Measurements from ENCODE around the gene CYGB.

CYGB gene

DNA sequence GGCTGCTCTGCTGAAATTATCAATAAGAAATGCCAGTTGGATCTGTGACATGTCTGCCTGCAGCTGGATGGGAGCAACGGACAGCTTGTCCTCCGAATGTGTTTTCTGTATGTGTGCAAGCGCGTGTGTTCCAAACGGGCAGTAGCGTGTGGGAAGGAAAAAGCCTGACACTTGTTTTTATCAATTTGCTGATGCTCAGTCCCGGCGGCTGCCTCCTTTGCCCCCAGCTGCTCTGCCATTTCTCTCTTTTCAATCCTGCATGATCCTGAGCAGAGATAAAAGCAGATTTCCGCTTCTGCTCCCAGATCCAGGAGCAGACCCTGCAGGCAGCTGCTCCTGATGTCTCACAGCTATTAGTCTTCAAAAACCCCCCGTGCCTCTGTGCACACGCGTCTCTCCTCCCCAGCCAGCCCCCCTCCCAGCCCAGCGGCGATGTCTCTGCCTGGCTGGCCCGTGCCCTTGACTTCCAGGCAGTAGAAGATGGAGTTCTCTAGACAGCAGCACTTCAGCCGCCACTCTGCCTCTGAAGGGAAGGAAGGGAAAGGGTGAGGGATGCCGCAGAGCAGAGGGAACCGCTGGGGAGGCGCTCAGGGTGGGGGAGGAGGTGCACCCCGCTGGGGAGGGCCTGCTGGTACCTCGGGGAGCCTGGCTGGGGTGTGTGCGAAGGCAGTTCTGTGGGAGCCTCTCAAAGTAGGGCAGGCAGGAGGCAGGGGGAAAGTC lies 6.5 kb upstream of the CYGB start:
- Histone ChIP-seq H3K27me3 (ENCODE audit: control insufficient read depth, insufficient read depth, low read length, poor library complexity, severe bottlenecking) (peaks cover 23% of the 10 kb centered on the region), H3K4me1 (ENCODE audit: control insufficient read depth, insufficient read depth, low read length) (peaks cover 45% of the 10 kb centered on the region), H3K4me3 (ENCODE audit: insufficient read depth, low read depth, low read length) (no peak overlapping the region), H3K36me3 (ENCODE audit: control insufficient read depth, insufficient read depth, low read length) (no peaks in the 10 kb centered on the region), H3K27ac (ENCODE audit: insufficient read depth, low read depth, low read length, poor library complexity, severe bottlenecking) (no peak overlapping the region), H3K9me3 (ENCODE audit: control insufficient read depth, low read length) (no peaks in the 10 kb centered on the region)
- WGBS, 2 experiments = 46 to 50% methylated on average over 22 of the region's 22 CpGs

DNA sequence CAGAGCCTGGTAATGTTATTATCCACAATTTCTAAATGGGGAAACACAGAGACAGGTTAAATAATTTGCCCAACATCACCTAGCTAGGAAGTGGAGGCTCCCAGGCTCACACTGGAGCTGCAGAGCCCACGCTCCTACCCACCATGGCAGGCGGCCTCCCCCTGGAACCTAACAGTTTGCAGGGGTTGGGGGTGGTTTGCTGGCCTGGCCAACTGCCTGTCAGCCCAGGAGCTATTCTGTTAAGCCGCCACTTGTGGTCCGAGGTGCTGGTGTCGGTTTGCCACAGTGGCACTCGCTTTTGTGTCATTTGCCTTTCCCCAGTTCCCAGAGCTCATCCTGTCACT lies 5.9 kb upstream of the CYGB start:
- Histone ChIP-seq H3K9me3 (ENCODE audit: control insufficient read depth, low read length) (no peaks in the 10 kb centered on the region), H3K27me3 (ENCODE audit: control insufficient read depth, insufficient read depth, low read length, poor library complexity, severe bottlenecking) (peaks cover 29% of the 10 kb centered on the region), H3K36me3 (ENCODE audit: control insufficient read depth, insufficient read depth, low read length) (no peaks in the 10 kb centered on the region), H3K27ac (ENCODE audit: insufficient read depth, low read depth, low read length, poor library complexity, severe bottlenecking) (no peak overlapping the region), H3K4me1 (ENCODE audit: control insufficient read depth, insufficient read depth, low read length) (peaks cover 50% of the 10 kb centered on the region), H3K4me3 (ENCODE audit: insufficient read depth, low read depth, low read length) (no peak overlapping the region)
- 48 to 51% methylated on average over 6 of the region's 6 CpGs for WGBS, 2 experiments

DNA sequence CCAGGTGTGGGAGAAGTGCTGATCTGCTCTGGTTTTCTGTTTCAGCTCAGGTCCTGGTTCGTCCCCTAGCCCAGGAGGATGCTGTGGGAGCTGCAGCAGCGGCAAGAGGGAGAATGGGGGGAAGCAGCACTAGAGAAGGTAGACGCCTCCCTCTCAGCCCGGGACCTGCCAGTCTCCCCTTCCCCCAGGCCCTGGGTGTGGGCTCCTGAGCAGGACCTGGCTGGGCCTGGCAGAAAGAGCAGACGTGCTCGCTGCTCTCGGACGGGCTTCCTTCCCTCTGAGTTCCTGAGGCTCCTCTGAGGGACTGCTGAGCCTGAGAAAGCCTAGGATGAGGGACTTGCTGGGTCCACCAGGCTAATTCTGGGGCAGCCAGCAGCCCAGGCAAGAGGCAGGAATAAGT lies 5.5 kb upstream of the CYGB start:
- Histone ChIP-seq H3K4me1 (ENCODE audit: control insufficient read depth, insufficient read depth, low read length) (peaks cover 55% of the 10 kb centered on the region), H3K27ac (ENCODE audit: insufficient read depth, low read depth, low read length, poor library complexity, severe bottlenecking) (no peak overlapping the region), H3K36me3 (ENCODE audit: control insufficient read depth, insufficient read depth, low read length) (no peaks in the 10 kb centered on the region), H3K9me3 (ENCODE audit: control insufficient read depth, low read length) (no peaks in the 10 kb centered on the region), H3K27me3 (ENCODE audit: control insufficient read depth, insufficient read depth, low read length, poor library complexity, severe bottlenecking) (peaks cover 33% of the 10 kb centered on the region), H3K4me3 (ENCODE audit: insufficient read depth, low read depth, low read length) (no peak overlapping the region)
- 72 to 79% methylated on average over 8 of the region's 8 CpGs for WGBS, 2 experiments

DNA sequence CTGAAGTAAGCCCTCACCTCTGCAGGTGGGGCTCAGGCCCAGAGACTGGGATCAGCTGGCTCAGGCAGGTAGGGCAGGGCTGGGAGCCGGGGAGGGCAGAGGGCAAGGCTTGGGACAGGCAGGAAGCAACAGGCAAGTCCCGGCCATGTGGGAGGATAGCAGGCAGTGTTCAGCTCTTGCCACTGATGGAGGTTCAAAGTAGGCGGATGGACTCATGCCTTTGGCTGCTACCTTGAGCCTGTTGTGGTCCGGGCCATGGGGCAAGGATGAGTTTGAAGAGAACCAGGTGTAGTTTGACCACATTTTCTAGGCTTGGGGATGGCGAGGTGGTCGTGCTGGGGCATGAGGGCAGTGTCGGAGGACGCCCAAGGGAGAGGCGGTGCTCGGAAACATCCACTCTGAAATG lies 5.1 kb upstream of the CYGB start:
- H3K27me3 ChIP-seq (ENCODE audit: control insufficient read depth, insufficient read depth, low read length, poor library complexity, severe bottlenecking) = peaks cover 38% of the 10 kb centered on the region
- no peaks in the 10 kb centered on the region for H3K9me3 ChIP-seq (ENCODE audit: control insufficient read depth, low read length)
- H3K36me3 ChIP-seq (ENCODE audit: control insufficient read depth, insufficient read depth, low read length) = no peaks in the 10 kb centered on the region
- H3K4me3 ChIP-seq (ENCODE audit: insufficient read depth, low read depth, low read length) = no peak overlapping the region
- 87 to 90% methylated on average over 10 of the region's 10 CpGs for WGBS, 2 experiments
- no peak overlapping the region for H3K27ac ChIP-seq (ENCODE audit: insufficient read depth, low read depth, low read length, poor library complexity, severe bottlenecking)
- peaks cover 55% of the 10 kb centered on the region for H3K4me1 ChIP-seq (ENCODE audit: control insufficient read depth, insufficient read depth, low read length)

DNA sequence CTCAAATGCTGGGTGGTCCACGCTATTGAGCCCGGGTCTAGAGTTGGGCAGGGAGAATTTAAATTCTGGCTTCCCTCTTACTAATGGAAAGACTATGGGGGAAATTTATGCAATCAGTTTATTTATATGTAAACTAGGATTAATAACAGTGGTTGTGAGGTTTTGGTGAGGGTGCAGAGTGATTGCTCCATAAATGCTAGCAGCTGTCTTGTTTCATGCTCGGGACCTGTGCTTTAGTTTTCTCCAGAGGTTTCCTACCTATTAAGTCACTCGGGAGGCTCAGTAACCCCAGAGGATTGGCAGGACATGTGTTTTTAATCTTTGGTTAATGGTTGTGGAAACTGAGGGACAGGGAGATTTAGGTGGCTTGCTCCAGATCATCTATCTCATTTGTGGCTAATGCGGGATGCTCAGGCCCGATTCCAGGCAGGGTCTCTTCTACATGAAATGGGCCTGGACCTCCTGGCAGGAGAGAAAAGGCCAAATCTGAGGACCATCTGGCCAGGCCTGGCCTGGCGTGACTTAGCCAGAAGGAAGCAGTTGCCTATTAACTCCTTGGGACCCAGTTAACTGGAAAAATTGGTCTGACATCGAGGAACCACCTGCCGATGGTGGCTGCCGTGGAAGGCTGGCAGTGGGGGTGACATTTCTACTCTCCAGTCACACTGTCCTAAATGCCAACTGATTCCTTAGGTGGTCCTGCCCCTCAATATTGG lies 4.4 kb upstream of the CYGB start:
- peaks cover 52% of the 10 kb centered on the region for H3K4me1 ChIP-seq (ENCODE audit: control insufficient read depth, insufficient read depth, low read length)
- H3K36me3 ChIP-seq (ENCODE audit: control insufficient read depth, insufficient read depth, low read length) = no peaks in the 10 kb centered on the region
- H3K27me3 ChIP-seq (ENCODE audit: control insufficient read depth, insufficient read depth, low read length, poor library complexity, severe bottlenecking) = peaks cover 44% of the 10 kb centered on the region
- H3K27ac ChIP-seq (ENCODE audit: insufficient read depth, low read depth, low read length, poor library complexity, severe bottlenecking) = no peak overlapping the region
- H3K9me3 ChIP-seq (ENCODE audit: control insufficient read depth, low read length) = no peaks in the 10 kb centered on the region
- no peak overlapping the region for H3K4me3 ChIP-seq (ENCODE audit: insufficient read depth, low read depth, low read length)
- WGBS, 2 experiments = 92 to 93% methylated on average over 10 of the region's 10 CpGs

DNA sequence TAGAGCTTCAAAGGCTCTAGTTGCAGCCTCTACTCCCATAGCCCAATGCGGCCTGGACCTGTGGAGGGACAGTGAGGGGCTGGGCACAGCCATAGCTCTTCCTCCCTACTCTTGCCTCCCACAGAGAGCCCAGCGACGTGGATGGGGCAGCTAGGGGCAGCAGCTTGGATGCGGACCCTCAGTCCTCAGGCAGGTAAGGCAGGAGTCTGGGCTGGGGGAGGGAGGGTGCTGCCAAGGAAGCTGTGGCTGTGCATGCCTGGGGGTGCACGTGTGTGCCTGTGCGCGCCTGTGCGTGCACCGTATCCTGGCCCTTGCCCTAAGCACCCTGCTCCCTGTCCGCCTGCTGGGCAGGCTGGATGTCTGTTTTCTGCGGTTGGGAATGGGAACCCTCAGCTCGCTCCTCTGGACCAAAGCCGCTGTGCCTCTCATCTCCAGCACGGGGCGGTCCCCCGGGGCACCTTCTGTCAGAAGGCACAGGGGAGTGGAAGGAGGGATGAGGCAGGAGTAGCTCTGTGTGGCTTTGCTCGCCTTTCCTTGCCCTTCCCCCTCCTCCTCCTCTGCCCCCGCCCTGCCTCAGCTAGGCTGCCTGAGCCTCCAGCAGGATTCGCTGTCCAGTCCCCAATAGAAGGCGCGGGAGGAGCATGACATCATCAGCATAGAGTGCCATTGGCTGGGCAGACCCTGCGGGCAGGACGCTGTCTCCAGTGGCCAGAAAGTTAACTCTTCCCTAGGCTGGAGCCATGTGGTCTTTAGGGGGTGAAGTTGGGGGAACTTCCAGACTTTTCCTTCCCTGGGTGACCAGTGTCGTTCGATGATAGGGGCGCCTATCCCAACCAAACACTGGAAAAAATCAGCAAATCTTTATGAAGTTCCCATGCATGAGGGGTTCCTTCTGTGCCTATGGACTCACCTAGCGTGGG lies 3.1 kb upstream of the CYGB start:
- Histone ChIP-seq H3K27me3 (ENCODE audit: control insufficient read depth, insufficient read depth, low read length, poor library complexity, severe bottlenecking) (peaks cover 57% of the 10 kb centered on the region), H3K36me3 (ENCODE audit: control insufficient read depth, insufficient read depth, low read length) (no peaks in the 10 kb centered on the region), H3K9me3 (ENCODE audit: control insufficient read depth, low read length) (no peaks in the 10 kb centered on the region), H3K4me3 (ENCODE audit: insufficient read depth, low read depth, low read length) (peak overlapping the region; percentile 11), H3K4me1 (ENCODE audit: control insufficient read depth, insufficient read depth, low read length) (peaks cover 44% of the 10 kb centered on the region), H3K27ac (ENCODE audit: insufficient read depth, low read depth, low read length, poor library complexity, severe bottlenecking) (no peak overlapping the region)
- 7 to 8% methylated on average over 27 of the region's 27 CpGs for WGBS, 2 experiments

DNA sequence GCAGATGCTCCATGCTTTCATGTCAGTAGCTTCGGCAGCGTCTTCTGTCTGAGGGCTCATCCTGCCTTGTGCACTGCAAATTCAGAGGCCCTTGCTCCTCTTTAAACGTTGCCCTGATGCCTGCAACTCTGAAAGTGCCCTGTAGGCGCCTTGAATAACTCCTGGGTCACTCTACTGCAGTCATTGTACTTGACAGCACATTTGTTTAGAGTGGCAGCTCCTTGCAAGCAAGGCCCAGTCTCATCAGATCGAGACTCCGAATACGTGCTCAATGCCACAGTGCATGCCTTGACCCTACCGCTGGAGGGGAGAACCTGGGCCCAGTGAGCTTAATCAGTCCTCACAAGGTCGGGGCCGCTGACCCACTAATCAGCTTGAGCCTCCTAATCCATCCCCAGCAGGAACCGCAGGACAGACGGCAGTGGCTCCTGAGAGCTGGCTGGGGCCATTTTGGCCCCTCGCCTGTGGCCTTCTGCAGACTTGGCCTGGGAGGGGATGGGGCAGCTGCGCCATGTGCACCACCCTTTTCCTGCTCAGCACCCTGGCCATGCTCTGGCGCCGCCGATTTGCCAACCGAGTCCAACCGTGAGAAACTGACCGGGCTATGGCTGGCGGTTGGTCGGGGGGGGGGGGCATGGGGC lies 2.2 kb upstream of the CYGB start, which contains the start of gene PRCD:
TSS of gene PRCD (plus strand) at position 414 of the 641 bp plus-strand sequence. CDS start at position 512, 98 bp downstream.
- H3K4me3 ChIP-seq (ENCODE audit: insufficient read depth, low read depth, low read length) = peak within 1 kb of the TSS; percentile 11
- 77 to 80% methylated on average over 22 of the region's 22 CpGs for WGBS, 2 experiments

DNA sequence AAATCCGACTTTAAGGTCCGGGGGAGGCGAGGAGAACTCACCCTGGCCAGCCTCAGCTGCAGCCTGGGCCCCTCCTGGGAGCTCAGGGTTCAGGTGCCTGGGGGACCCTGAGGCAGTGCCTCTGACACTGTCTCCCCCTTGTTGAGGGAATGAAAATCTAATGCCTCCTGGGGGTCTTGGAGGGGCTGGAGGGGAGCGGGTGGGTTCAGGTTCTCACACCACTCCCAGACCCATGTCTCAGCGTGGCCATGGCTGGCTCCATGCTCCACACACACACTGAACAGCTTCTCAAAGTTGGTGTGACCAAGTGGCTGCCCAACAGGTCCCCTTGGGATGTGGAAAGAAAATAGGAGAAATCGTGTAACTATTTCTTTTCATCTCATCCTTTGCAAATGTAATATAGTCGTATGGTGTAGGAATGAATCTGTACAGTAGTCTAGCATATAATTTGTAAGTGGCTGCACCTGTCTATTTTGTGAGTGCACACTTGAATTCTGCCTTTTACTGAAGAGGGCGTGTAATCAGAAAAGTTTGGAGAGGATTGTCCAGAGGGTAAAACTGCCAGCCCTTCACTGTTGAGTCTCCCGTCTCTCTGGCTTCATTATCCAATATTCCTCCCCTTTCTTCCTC lies 1.5 kb upstream of the CYGB start:
- H3K27ac ChIP-seq (ENCODE audit: insufficient read depth, low read depth, low read length, poor library complexity, severe bottlenecking) = no peak overlapping the region
- no peak overlapping the region for H3K4me3 ChIP-seq (ENCODE audit: insufficient read depth, low read depth, low read length)
- no peaks in the 10 kb centered on the region for H3K36me3 ChIP-seq (ENCODE audit: control insufficient read depth, insufficient read depth, low read length)
- H3K27me3 ChIP-seq (ENCODE audit: control insufficient read depth, insufficient read depth, low read length, poor library complexity, severe bottlenecking) = peaks cover 56% of the 10 kb centered on the region
- peaks cover 36% of the 10 kb centered on the region for H3K4me1 ChIP-seq (ENCODE audit: control insufficient read depth, insufficient read depth, low read length)
- 88 to 92% methylated on average over 9 of the region's 9 CpGs for WGBS, 2 experiments
- H3K9me3 ChIP-seq (ENCODE audit: control insufficient read depth, low read length) = no peaks in the 10 kb centered on the region

More for the DNA sequence above, 2.2 kb upstream of the CYGB start, which contains the start of gene PRCD:
- no peak within 1 kb of the TSS for H3K27ac ChIP-seq (ENCODE audit: insufficient read depth, low read depth, low read length, poor library complexity, severe bottlenecking)
- no peaks in the 10 kb centered on the region for H3K9me3 ChIP-seq (ENCODE audit: control insufficient read depth, low read length)
- no peaks in the 10 kb centered on the region for H3K36me3 ChIP-seq (ENCODE audit: control insufficient read depth, insufficient read depth, low read length)
- H3K27me3 ChIP-seq (ENCODE audit: control insufficient read depth, insufficient read depth, low read length, poor library complexity, severe bottlenecking) = peaks cover 59% of the 10 kb centered on the region
- peaks cover 40% of the 10 kb centered on the region for H3K4me1 ChIP-seq (ENCODE audit: control insufficient read depth, insufficient read depth, low read length)

DNA sequence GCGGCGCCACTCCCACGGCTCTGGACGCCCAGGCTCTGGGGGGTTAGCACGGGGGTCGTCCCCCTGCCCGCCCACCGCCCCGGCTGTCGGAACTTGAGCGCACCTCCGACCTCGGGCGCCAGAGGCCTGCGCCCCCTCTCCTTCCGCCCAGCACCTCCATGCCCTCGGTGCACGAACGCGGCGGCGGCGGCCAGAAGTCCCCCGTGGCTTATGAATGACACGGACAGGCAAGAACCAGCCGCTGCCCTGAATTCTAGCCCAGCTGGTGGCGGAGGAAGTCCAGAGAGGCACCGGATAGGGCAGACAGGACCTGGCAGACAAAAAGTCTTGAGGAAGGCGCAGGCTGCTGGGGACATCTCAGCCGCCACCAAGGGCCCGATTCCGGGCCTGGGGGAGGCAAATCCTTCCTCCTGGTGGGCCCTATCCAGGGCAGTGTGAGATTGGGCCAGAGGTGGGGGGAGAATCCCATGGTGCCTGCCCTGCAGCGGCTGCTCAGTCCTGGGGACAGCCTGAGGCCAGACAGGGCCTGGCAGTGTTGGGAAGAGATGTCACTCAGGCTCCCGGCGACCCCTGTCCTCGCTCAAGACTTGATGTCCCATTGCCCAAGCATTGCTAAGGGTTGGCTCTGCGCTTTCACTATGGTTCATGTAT lies 897 bp upstream of the CYGB start:
- peaks cover 53% of the 10 kb centered on the region for H3K27me3 ChIP-seq (ENCODE audit: control insufficient read depth, insufficient read depth, low read length, poor library complexity, severe bottlenecking)
- peaks cover 29% of the 10 kb centered on the region for H3K4me1 ChIP-seq (ENCODE audit: control insufficient read depth, insufficient read depth, low read length)
- WGBS, 2 experiments = 9 to 11% methylated on average over 37 of the region's 37 CpGs
- H3K9me3 ChIP-seq (ENCODE audit: control insufficient read depth, low read length) = no peaks in the 10 kb centered on the region
- H3K4me3 ChIP-seq (ENCODE audit: insufficient read depth, low read depth, low read length) = peak overlapping the region; percentile 41
- H3K27ac ChIP-seq (ENCODE audit: insufficient read depth, low read depth, low read length, poor library complexity, severe bottlenecking) = no peak overlapping the region
- H3K36me3 ChIP-seq (ENCODE audit: control insufficient read depth, insufficient read depth, low read length) = no peaks in the 10 kb centered on the region

Measured in ectodermal cell (in vitro differentiated cells).